Body of pancreas (tissue), 4 donors: ENCODE data around the gene B3GALNT1. TPM values are rescaled to one million over a fixed set of nuclear protein-coding genes. Genes with fewer than 3 reads are reported as not detected.

Experiments used
- ATAC-seq: fragments of 150-250 bp; one replicate; pipeline ENCODE4 v1.9.1; 2016
- DNase-seq, 4 donors: peaks; one replicate each; pipeline ENCODE4 v3.0.0-alpha.2; 2019
- H3K27ac ChIP-seq, 4 donors: fragments of 200-600 bp; sonication (generic); 1 replicate in 3 of 4; 2 replicates in 1 of 4; pipeline versions ENCODE4 v1.5.1 to v1.6.1; 2016 to 2019; ENCODE audit warnings: mild to moderate bottlenecking in 1 of 4, mixed read lengths in 1 of 4, moderate library complexity in 1 of 4
- H3K27me3 ChIP-seq, 2 donors: fragments of 200-600 bp; sonication (generic); one replicate each; pipeline ENCODE4 v1.6.0; 2016; ENCODE audit warnings: mild to moderate bottlenecking in 1 of 2
- H3K36me3 ChIP-seq, 2 donors: fragments of 200-600 bp; sonication (generic); replicated peaks in 1 of 2; 2 replicates each; pipeline ENCODE4 v1.5.1; 2016; ENCODE audit warnings: low read depth in 2 of 2; ENCODE audit not compliant: insufficient read depth in 1 of 2
- H3K4me1 ChIP-seq: fragments of 200-600 bp; sonication (generic); one replicate; pipeline ENCODE4 v1.6.0; 2016
- H3K4me3 ChIP-seq, 2 donors: fragments of 200-600 bp; sonication (generic); 1 replicate in 1 of 2; 2 replicates in 1 of 2; pipeline ENCODE4 v1.5.1; 2016 to 2019
- H3K9me3 ChIP-seq, 3 donors: fragments of 200-600 bp; sonication (generic); 1 replicate in 2 of 3; 2 replicates in 1 of 3; pipeline ENCODE4 v1.5.1; 2016
- POLR2A ChIP-seq, 3 donors: fragments of 450-650 bp; IDR thresholded peaks; one replicate each; pipeline ENCODE4 v1.6.1; 2016; ENCODE audit warnings: antibody characterized with exemption in 3 of 3, mild to moderate bottlenecking in 2 of 3
- WGBS, 2 donors: methylation state at CpG; one replicate each; pipeline ENCODE4 v1.1.5; 2017; 5-methylcytosine and 5-hydroxymethylcytosine counted together
- intact Hi-C: fragments of 100-400 bp; cut with DNase I; formaldehyde crosslinking; loops from one replicate; pipeline ENCODE4 v1.15.1; 2023
- total RNA-seq, 2 donors: library from RNA; depleted of rRNA; stranded (reverse); fragments of >200 nt; gene quantifications; one replicate each; pipeline ENCODE4 v1.1.0, GENCODE V29; 2016
- TF ChIP-seq, protein P1 (sequence below), 7 experiments: fragments of 450-650 bp in 4 of 7; fragments of 200-600 bp in 3 of 7; sonication (generic) in 3 of 7; IDR thresholded peaks; one replicate each; pipeline ENCODE4 v1.5.1; 2016 to 2019; ENCODE audit warnings: antibody characterized with exemption in 7 of 7

Gene B3GALNT1
- total RNA-seq, 2 donors from 2014 or later: 4.6 to 7.0 TPM

DNA sequence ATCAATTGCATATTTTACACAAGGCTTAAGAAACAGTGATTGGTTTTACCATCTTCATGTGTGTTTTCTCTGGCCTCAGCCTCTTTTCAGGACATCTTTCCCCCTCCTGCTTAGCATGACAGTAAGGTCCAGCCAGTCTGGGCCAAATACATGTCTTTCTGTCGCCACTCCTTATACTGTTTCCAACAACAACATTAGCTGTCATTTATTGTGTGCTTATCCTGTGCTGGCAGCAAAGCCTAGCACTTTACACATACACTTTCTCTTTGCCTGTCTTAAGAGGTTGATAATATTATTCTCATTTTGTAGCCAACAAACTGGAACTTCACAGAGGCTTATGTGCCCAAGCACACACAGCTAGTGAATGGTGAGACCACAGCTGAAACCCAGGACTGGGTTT, 37.8 kb downstream of the B3GALNT1 start:
- ATAC-seq (no peak), DNase-seq (no peak)
- Histone ChIP-seq H3K36me3 (no peaks in the 10 kb centered on the region), H3K9me3 (no peaks in the 10 kb centered on the region), H3K4me1 (peaks cover 35% of the 10 kb centered on the region), H3K4me3 (no peak overlapping the region), H3K27ac (peak overlapping the region in 1 of 4 donors; percentile 25), H3K27me3 (no peaks in the 10 kb centered on the region)
- intact Hi-C loops: no loop called here
- WGBS, 2 donors: 32 to 54% methylated on average over 1 of the region's 1 CpG
- no peak for TF ChIP-seq POLR2A (IDR thresholded peaks at IDR 0.05)

DNA sequence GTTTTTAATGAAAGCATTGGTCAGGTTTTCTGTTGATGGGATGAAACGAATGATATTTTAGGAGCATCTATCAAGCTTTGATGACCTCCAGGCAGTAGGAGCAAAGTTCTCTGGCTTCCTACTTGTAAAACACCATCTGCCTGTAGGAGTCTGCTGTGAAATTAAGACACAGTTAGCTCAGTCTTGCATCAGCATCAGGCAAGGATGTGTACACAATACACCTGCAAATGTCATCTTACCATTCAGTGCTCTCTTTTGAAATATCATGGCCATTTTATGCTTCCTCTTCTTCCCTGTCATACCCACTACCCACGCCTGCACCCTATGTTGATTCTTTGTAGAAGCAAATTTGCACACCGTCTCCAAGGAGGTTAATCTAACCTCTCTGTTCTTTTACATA, 38.2 kb downstream of the B3GALNT1 start:
- Histone ChIP-seq H3K9me3 (no peaks in the 10 kb centered on the region), H3K4me1 (peaks cover 35% of the 10 kb centered on the region), H3K36me3 (no peaks in the 10 kb centered on the region), H3K27me3 (no peaks in the 10 kb centered on the region), H3K27ac (peak overlapping the region in 1 of 4 donors; percentile 25), H3K4me3 (no peak overlapping the region)
- WGBS, 2 donors: 66% methylated on average over 3 of the region's 3 CpGs
- no peak for TF ChIP-seq POLR2A (IDR thresholded peaks at IDR 0.05)
- TF ChIP-seq, protein P1, sequence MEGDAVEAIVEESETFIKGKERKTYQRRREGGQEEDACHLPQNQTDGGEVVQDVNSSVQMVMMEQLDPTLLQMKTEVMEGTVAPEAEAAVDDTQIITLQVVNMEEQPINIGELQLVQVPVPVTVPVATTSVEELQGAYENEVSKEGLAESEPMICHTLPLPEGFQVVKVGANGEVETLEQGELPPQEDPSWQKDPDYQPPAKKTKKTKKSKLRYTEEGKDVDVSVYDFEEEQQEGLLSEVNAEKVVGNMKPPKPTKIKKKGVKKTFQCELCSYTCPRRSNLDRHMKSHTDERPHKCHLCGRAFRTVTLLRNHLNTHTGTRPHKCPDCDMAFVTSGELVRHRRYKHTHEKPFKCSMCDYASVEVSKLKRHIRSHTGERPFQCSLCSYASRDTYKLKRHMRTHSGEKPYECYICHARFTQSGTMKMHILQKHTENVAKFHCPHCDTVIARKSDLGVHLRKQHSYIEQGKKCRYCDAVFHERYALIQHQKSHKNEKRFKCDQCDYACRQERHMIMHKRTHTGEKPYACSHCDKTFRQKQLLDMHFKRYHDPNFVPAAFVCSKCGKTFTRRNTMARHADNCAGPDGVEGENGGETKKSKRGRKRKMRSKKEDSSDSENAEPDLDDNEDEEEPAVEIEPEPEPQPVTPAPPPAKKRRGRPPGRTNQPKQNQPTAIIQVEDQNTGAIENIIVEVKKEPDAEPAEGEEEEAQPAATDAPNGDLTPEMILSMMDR (IDR thresholded peaks at IDR 0.05): no peak
- ATAC-seq (no peak), DNase-seq (no peak)
- intact Hi-C loops: no loop called here

DNA sequence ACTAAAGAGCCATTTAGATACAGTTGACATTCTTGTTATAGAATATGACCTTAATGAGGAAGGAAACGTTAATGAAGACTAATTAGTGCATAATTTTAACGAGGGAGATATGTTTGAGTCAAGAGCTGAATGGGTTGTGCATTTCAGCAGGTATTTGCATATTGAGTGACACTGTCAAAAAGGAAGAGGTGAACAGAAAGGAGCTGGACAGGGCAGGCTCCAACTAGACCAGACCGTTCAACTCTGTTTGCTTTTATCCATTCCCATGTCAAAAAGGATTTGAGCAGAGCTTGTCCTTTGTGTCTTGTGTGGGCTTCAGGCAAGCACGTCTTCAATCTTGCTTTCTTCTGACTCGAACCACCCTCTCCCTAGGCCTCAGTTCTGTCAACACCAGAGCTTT, 40.7 kb downstream of the B3GALNT1 start:
- intact Hi-C loops: no loop called here
- 87 to 88% methylated on average over 5 of the region's 5 CpGs for WGBS, 2 donors
- Histone ChIP-seq H3K36me3 (no peaks in the 10 kb centered on the region), H3K9me3 (no peaks in the 10 kb centered on the region), H3K27ac (no peak overlapping the region), H3K4me3 (no peak overlapping the region), H3K27me3 (no peaks in the 10 kb centered on the region), H3K4me1 (peaks cover 14% of the 10 kb centered on the region)
- TF ChIP-seq, protein P1 (IDR thresholded peaks at IDR 0.05): no peak
- TF ChIP-seq POLR2A (IDR thresholded peaks at IDR 0.05): no peak
- DNase-seq (no peak), ATAC-seq (no peak)

DNA sequence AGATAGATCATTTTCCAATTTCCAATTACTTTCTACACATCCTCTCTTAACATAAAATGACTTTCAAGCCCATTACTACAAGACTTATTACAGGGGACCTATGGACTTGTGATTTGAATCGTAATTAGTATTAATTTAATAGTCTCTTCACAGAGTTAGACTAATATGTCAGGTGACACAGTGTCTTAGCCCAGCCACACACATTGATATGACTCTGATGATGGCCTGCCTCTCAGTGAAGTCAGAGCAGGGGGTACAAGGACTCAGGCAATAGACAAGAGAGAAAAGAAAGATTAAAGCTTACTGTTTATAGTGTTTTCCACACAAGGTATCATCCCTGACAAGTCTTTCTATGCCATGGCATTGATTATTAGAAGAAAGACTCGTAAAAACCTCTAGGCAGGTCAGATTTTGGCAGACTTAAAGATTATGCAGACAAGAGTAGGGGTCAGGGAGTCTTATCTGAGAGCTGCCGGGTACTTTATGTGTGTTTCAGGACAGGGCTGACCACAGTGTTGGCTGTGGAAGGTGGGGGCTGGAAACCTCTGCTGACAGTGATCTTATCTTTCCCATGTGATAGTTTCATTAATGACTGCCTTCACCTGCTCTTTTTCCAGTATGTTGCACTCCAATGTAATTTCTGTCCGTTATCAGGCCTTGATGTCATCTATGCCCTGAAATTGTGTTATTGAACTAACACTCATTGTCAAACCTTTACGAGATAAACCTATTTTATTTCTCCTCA, 50.1 kb downstream of the B3GALNT1 start:
- ATAC-seq: no peak
- no peaks in the 10 kb centered on the region for H3K36me3 ChIP-seq
- 62 to 70% methylated on average over 5 of the region's 5 CpGs for WGBS, 2 donors

DNA sequence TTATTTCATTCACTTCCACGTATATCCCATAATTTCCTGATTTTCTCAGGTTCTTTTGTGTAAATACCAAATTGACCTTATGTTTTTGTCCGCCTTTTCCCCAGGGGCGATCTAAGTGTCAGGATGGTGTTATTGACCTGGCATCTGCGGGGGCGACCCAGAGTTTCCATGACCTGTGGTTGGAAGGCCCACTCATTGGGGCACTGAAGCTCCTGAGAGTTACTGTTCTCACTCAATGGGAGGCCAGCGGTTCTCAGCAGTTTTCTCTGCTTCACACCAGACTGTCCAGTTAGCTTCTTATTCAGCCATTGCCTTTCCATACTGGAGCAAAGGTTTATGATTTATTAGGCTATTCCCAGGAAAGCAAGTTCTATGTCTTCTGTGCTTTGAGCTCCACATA, 53.3 kb downstream of the B3GALNT1 start:
- 90 to 91% methylated on average over 6 of the region's 6 CpGs for WGBS, 2 donors
- Histone ChIP-seq H3K9me3 (no peaks in the 10 kb centered on the region), H3K27me3 (no peaks in the 10 kb centered on the region), H3K27ac (no peak overlapping the region), H3K36me3 (no peaks in the 10 kb centered on the region), H3K4me1 (no peaks in the 10 kb centered on the region), H3K4me3 (no peak overlapping the region)
- no peak for ATAC-seq
- TF ChIP-seq POLR2A (IDR thresholded peaks at IDR 0.05): no peak
- TF ChIP-seq, protein P1 (IDR thresholded peaks at IDR 0.05): no peak
- DNase-seq: no peak
- intact Hi-C loops: no loop called here

More for the DNA sequence above, 50.1 kb downstream of the B3GALNT1 start:
- intact Hi-C loops: no loop called here
- H3K9me3 ChIP-seq: no peaks in the 10 kb centered on the region
- no peak overlapping the region for H3K4me3 ChIP-seq
- TF ChIP-seq, protein P1 (IDR thresholded peaks at IDR 0.05): no peak
- no peak for TF ChIP-seq POLR2A (IDR thresholded peaks at IDR 0.05)
- no peaks in the 10 kb centered on the region for H3K27me3 ChIP-seq
- no peak overlapping the region for H3K27ac ChIP-seq
- no peaks in the 10 kb centered on the region for H3K4me1 ChIP-seq
- DNase-seq: no peak
